ENCODE results near the gene MAVS.

MAVS gene

DNA sequence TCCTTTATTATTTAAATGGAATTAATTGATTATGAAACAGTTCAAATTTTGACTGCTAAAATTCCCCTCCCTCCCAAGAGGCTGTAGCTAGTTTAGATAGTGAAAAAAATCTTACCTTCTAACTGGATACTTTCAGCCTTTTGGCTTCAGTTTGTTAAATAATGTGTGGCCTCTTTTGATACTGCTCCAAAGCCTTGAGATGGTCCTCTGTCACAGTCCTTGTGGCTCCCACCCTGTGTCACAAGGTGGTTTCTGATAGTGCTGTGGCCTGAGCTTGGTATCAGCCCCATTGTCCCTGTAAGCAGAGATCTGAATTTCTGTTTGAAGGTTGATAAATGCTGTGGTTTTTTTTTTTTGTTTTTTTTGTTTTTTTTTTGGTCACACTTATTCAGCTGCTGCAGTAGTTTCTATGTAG lies 63.3 kb downstream of the MAVS start:
- Histone ChIP-seq H3K79me2 (ENCODE audit: insufficient read depth, low read depth) (peaks cover 41% of the 10 kb centered on the region), H3K4me2 (peak overlapping the region; percentile 21), H4K20me1 (ENCODE audit: insufficient read depth) (0 out of 2 replicates have a peak, but pooled peaks cover 4% of the 10 kb centered on the region), H2AFZ (ENCODE audit: low read depth) (no peak overlapping the region), H3K4me3 (IDR thresholded peaks at IDR 0.05; ENCODE audit: insufficient read depth, low read depth, low read length) (no peak overlapping the region), H3K4me1 (ENCODE audit: low read depth, poor library complexity, severe bottlenecking) (peaks cover 21% of the 10 kb centered on the region), H3K27ac (peak overlapping the region; percentile 52; the same call in 1 of the 2 replicates), H3K36me3 (ENCODE audit: insufficient read depth) (no peaks in the 10 kb centered on the region), H3K27me3 (ENCODE audit: insufficient read depth, low read depth) (no peaks in the 10 kb centered on the region), H3K9ac (no peak overlapping the region)
- TF ChIP-seq, protein P1, sequence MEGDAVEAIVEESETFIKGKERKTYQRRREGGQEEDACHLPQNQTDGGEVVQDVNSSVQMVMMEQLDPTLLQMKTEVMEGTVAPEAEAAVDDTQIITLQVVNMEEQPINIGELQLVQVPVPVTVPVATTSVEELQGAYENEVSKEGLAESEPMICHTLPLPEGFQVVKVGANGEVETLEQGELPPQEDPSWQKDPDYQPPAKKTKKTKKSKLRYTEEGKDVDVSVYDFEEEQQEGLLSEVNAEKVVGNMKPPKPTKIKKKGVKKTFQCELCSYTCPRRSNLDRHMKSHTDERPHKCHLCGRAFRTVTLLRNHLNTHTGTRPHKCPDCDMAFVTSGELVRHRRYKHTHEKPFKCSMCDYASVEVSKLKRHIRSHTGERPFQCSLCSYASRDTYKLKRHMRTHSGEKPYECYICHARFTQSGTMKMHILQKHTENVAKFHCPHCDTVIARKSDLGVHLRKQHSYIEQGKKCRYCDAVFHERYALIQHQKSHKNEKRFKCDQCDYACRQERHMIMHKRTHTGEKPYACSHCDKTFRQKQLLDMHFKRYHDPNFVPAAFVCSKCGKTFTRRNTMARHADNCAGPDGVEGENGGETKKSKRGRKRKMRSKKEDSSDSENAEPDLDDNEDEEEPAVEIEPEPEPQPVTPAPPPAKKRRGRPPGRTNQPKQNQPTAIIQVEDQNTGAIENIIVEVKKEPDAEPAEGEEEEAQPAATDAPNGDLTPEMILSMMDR (conservative IDR thresholded peaks at IDR 0.05; ENCODE audit: low read depth, low read length): no peak

DNA sequence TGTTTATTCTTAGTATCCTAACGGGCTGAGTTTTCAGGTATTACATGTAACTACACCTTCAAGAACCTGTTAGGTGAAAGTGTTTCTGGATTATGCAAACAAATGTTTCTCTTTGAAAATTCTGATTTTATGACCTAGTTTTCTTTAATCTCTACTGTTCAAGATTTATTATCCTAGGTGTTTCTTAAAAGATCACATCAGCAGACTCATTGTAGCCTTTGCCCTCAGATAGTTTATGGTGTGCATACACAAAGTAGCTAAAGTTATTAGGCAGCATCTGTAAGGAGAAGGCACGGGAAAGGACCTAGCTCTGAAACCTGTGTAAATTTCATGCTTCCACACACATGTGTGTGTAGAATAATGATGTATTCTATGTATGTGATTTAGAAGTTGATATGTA lies 64.2 kb downstream of the MAVS start:
- Histone ChIP-seq H3K36me3 (ENCODE audit: insufficient read depth) (no peaks in the 10 kb centered on the region), H3K9ac (no peak overlapping the region)

DNA sequence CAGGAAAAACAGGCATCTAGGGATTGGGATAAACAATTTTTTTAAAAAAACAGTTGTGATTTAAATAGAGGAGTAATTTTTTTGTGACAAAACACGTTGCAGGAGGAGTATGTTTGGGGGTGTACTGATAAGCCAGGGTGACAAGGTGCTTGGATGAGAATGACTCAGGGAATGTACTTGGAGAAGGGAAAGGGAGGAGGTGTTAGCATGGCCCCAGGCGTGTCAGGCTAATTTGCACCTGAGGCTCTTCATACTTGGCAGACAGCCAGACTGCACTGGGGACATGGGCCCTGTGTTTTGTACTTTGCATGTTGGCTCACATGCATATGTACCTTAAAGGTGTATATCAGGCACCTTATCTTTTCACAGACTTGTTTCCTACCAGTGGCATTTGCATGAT lies 65.3 kb downstream of the MAVS start:
- H4K20me1 ChIP-seq (ENCODE audit: insufficient read depth): 0 out of 2 replicates have a peak, but pooled peaks cover 3% of the 10 kb centered on the region

More for the DNA sequence above, 64.2 kb downstream of the MAVS start:
- Histone ChIP-seq H3K27ac (no peak overlapping the region), H3K79me2 (ENCODE audit: insufficient read depth, low read depth) (peaks cover 35% of the 10 kb centered on the region), H2AFZ (ENCODE audit: low read depth) (no peak overlapping the region), H3K4me2 (peak overlapping the region; percentile 21; the same call in 1 of the 2 replicates), H4K20me1 (ENCODE audit: insufficient read depth) (0 out of 2 replicates have a peak, but pooled peaks cover 3% of the 10 kb centered on the region), H3K4me3 (IDR thresholded peaks at IDR 0.05; ENCODE audit: insufficient read depth, low read depth, low read length) (no peak overlapping the region), H3K4me1 (ENCODE audit: low read depth, poor library complexity, severe bottlenecking) (peaks cover 21% of the 10 kb centered on the region), H3K27me3 (ENCODE audit: insufficient read depth, low read depth) (no peaks in the 10 kb centered on the region)
- TF ChIP-seq, protein P1 (conservative IDR thresholded peaks at IDR 0.05; ENCODE audit: low read depth, low read length): no peak

DNA sequence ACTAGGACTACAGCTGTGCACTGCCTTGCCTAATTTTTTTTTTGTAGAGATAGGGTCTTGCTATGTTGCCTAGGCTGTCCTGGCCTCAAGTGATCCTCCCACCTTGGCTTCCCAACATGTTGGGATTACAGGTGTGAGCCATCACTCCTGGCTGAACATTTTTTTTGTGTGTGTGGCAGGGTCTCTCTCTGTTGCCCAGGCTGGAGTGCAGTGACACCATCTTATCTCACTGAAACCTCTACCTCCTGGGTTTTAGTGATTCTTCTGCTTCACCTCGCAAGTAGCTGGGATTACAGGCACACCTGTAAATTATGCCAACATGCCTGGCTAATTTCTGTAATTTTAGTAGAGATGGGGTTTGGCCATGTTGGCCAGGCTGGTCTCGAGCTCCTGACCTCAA lies 67.8 kb downstream of the MAVS start:
- H3K4me1 ChIP-seq (ENCODE audit: low read depth, poor library complexity, severe bottlenecking): peaks cover 13% of the 10 kb centered on the region
- no peaks in the 10 kb centered on the region for H3K27me3 ChIP-seq (ENCODE audit: insufficient read depth, low read depth)
- no peak overlapping the region for H3K4me3 ChIP-seq (IDR thresholded peaks at IDR 0.05; ENCODE audit: insufficient read depth, low read depth, low read length)
- H3K79me2 ChIP-seq (ENCODE audit: insufficient read depth, low read depth): peaks cover 5% of the 10 kb centered on the region; the same call in 1 of the 2 replicates
- H3K27ac ChIP-seq: no peak overlapping the region
- H3K9ac ChIP-seq: no peak overlapping the region
- H3K4me2 ChIP-seq: no peak overlapping the region
- TF ChIP-seq, protein P1 (conservative IDR thresholded peaks at IDR 0.05; ENCODE audit: low read depth, low read length): no peak
- H4K20me1 ChIP-seq (ENCODE audit: insufficient read depth): no peaks in the 10 kb centered on the region
- no peak overlapping the region for H2AFZ ChIP-seq (ENCODE audit: low read depth)
- no peaks in the 10 kb centered on the region for H3K36me3 ChIP-seq (ENCODE audit: insufficient read depth)

More for the DNA sequence above, 65.3 kb downstream of the MAVS start:
- Histone ChIP-seq H3K4me2 (no peak overlapping the region), H2AFZ (ENCODE audit: low read depth) (no peak overlapping the region), H3K79me2 (ENCODE audit: insufficient read depth, low read depth) (peaks cover 24% of the 10 kb centered on the region), H3K36me3 (ENCODE audit: insufficient read depth) (no peaks in the 10 kb centered on the region), H3K9ac (no peak overlapping the region), H3K4me3 (IDR thresholded peaks at IDR 0.05; ENCODE audit: insufficient read depth, low read depth, low read length) (no peak overlapping the region), H3K4me1 (ENCODE audit: low read depth, poor library complexity, severe bottlenecking) (peaks cover 21% of the 10 kb centered on the region), H3K27me3 (ENCODE audit: insufficient read depth, low read depth) (no peaks in the 10 kb centered on the region), H3K27ac (no peak overlapping the region)
- TF ChIP-seq, protein P1 (conservative IDR thresholded peaks at IDR 0.05; ENCODE audit: low read depth, low read length): no peak

Data from KMS-11 (cell line).